Endothelial cell of umbilical vein (primary cell): ENCODE data around the gene SLC50A1. TPM values are rescaled to one million over a fixed set of nuclear protein-coding genes. Genes with fewer than 3 reads are reported as not detected.

Source experiments
- BruUV-seq: library from RNA; stranded (reverse); fragments of 400-500 nt; replicated peaks from 2 replicates; lab custom pipeline; 2021; lab: Mats Ljungman, UMichigan
- CTCF ChIA-PET: fragments of 300-600, 350-600 bp; sonication (Branson Sonifier 250); formaldehyde crosslinking; loops from one replicate; lab custom pipeline; 2021; ENCODE audit warnings: antibody characterized with exemption, inconsistent platforms; lab: Charles Lee
- POLR2A ChIA-PET: fragments of 300-600, 350-600 bp; sonication (Branson Sonifier 250); formaldehyde crosslinking; loops from one replicate; lab custom pipeline; 2021; ENCODE audit warnings: antibody characterized with exemption, inconsistent platforms; lab: Charles Lee
- DNase-seq: peaks from one replicate; pipeline ENCODE4 v3.0.0-alpha.2; 2011; ENCODE audit warnings: low read depth, low spot score
- FAIRE-seq: peaks from 2 replicates; lab custom pipeline; 2011; peaks lifted over from hg19 to GRCh38; lab: Jason Lieb, UNC
- H2AFZ ChIP-seq: 2 replicates; pipeline ENCODE4 v1.6.0; 2012; ENCODE audit warnings: low read depth, low read length, control low read depth, inconsistent platforms
- H3K27ac ChIP-seq: 2 replicates; pipeline ENCODE4 v1.5.1; 2011; ENCODE audit warnings: low read depth, mild to moderate bottlenecking, control low read depth, low read length, moderate library complexity; ENCODE audit not compliant: insufficient read depth
- H3K27me3 ChIP-seq, 2 experiments: 2 replicates each; pipeline versions ENCODE4 v1.6.0 to v1.6.1; 2011; ENCODE audit warnings: low read length in 2 of 2, mixed read lengths in 1 of 2; ENCODE audit not compliant: control insufficient read depth in 2 of 2, insufficient read depth in 2 of 2
- H3K36me3 ChIP-seq, 2 experiments: 2 replicates in 1 of 2; 3 replicates in 1 of 2; pipeline ENCODE4 v1.5.1; 2011; ENCODE audit warnings: low read length in 2 of 2, mild to moderate bottlenecking in 1 of 2, moderate library complexity in 1 of 2; ENCODE audit not compliant: control insufficient read depth in 2 of 2, insufficient read depth in 2 of 2; ENCODE audit errors: extremely low read depth in 1 of 2
- H3K4me1 ChIP-seq: 3 replicates; pipeline ENCODE4 v1.5.1; 2011; ENCODE audit warnings: mild to moderate bottlenecking, low read length; ENCODE audit not compliant: control insufficient read depth, insufficient read depth; ENCODE audit errors: extremely low read depth
- H3K4me2 ChIP-seq: 2 replicates; pipeline ENCODE4 v1.6.1; 2011; ENCODE audit warnings: low read length, control low read depth, mixed read lengths; ENCODE audit not compliant: insufficient read depth
- H3K4me3 ChIP-seq, 3 experiments: fragments of 200-600 bp in 1 of 3; sonication (generic), shearing (Covaris generic) in 1 of 3; replicated peaks in 1 of 3; 2 replicates each; pipeline ENCODE4 v1.5.1; 2011 to 2016; ENCODE audit warnings: control low read depth in 3 of 3, low read length in 3 of 3, mild to moderate bottlenecking in 2 of 3, inconsistent platforms in 1 of 3, low read depth in 1 of 3, moderate library complexity in 1 of 3; ENCODE audit not compliant: insufficient read depth in 1 of 3
- H3K79me2 ChIP-seq: 2 replicates; pipeline ENCODE4 v1.6.0; 2012; ENCODE audit warnings: low read length, inconsistent platforms; ENCODE audit not compliant: control insufficient read depth, insufficient read depth
- H3K9ac ChIP-seq: replicated peaks from 2 replicates; pipeline ENCODE3; 2011; ENCODE audit warnings: low read length, control low read depth; ENCODE audit not compliant: insufficient read depth; ENCODE audit errors: extremely low read depth
- H3K9me1 ChIP-seq: replicated peaks from 3 replicates; pipeline ENCODE4 v1.6.0; 2011; ENCODE audit warnings: mild to moderate bottlenecking, low read length; ENCODE audit not compliant: control insufficient read depth, insufficient read depth; ENCODE audit errors: extremely low read depth
- H3K9me3 ChIP-seq: replicated peaks from 2 replicates; pipeline ENCODE4 v1.5.1; 2012; ENCODE audit warnings: low read length, inconsistent platforms; ENCODE audit not compliant: control insufficient read depth, insufficient read depth
- H4K20me1 ChIP-seq: replicated peaks from 2 replicates; pipeline ENCODE3; 2011; ENCODE audit warnings: mild to moderate bottlenecking, low read length; ENCODE audit not compliant: control insufficient read depth, insufficient read depth; ENCODE audit errors: extremely low read depth
- CTCF ChIP-seq, 2 donors: IDR thresholded peaks; 1 replicate in 1 of 2; 2 replicates in 1 of 2; pipeline ENCODE4 v1.5.1; 2011; ENCODE audit warnings: low read length in 2 of 2, mild to moderate bottlenecking in 2 of 2, moderate library complexity in 2 of 2, control low read depth in 1 of 2, inconsistent platforms in 1 of 2, low read depth in 1 of 2; ENCODE audit not compliant: insufficient read depth in 1 of 2; ENCODE audit errors: extremely low read depth in 1 of 2
- EZH2 ChIP-seq: IDR thresholded peaks from 2 replicates; pipeline ENCODE4 v1.6.1; 2012; ENCODE audit warnings: borderline replicate concordance, low read depth, mild to moderate bottlenecking, moderate library complexity, low read length, inconsistent platforms; ENCODE audit not compliant: severe bottlenecking
- FOS ChIP-seq: IDR thresholded peaks from 2 replicates; pipeline ENCODE4 v1.6.1; 2011; ENCODE audit warnings: mild to moderate bottlenecking, low read length, moderate library complexity, borderline replicate concordance; ENCODE audit not compliant: insufficient read depth
- GATA2 ChIP-seq: IDR thresholded peaks from 2 replicates; pipeline ENCODE4 v1.7.0; 2011; ENCODE audit warnings: low read depth, mild to moderate bottlenecking, moderate library complexity, mixed read lengths, low read length; ENCODE audit not compliant: insufficient read length, insufficient read depth
- JUN ChIP-seq: IDR thresholded peaks from 2 replicates; pipeline ENCODE4 v1.6.1; 2011; ENCODE audit warnings: borderline replicate concordance, low read depth; ENCODE audit not compliant: insufficient read length, insufficient read depth
- MAX ChIP-seq: IDR thresholded peaks from 2 replicates; pipeline ENCODE4 v1.6.1; 2011; ENCODE audit not compliant: insufficient read depth, insufficient read length
- MYC ChIP-seq: IDR thresholded peaks from one replicate; pipeline ENCODE4 v1.6.1; 2011; ENCODE audit warnings: mild to moderate bottlenecking, low read depth, low read length
- POLR2A ChIP-seq: IDR thresholded peaks from 2 replicates; pipeline ENCODE4 v1.6.1; 2012; ENCODE audit warnings: low read depth, mild to moderate bottlenecking, control low read depth, low read length
- POLR2AphosphoS5 ChIP-seq: IDR thresholded peaks from 2 replicates; pipeline ENCODE4 v1.6.1; 2012; ENCODE audit warnings: low read depth, mild to moderate bottlenecking, control low read depth, low read length, moderate library complexity; ENCODE audit not compliant: insufficient read depth
- dilution Hi-C: fragments of 300-500 bp; cut with MboI; formaldehyde crosslinking; loops from one replicate; pipeline ENCODE4 v1.15.0; 2019; ENCODE audit warnings: low sequenced_read_pairs; ENCODE audit not compliant: extremely low pct_ligation_motif_present
- intact Hi-C: fragments of 100-400 bp; cut with micrococcal nuclease; formaldehyde crosslinking; loops from one replicate; pipeline ENCODE4 v1.10.0; 2022
- polyA plus RNA-seq, 4 experiments: library from polyadenylated mRNA; depleted of rRNA in 3 of 4; stranded (reverse) in 3 of 4; unstranded in 1 of 4; fragments of >200 nt; gene quantifications; 2 replicates each; pipeline versions ENCODE4 v1.2.1 to v1.2.3, GENCODE V29; 2011 to 2012; ENCODE audit warnings: missing spikeins in 1 of 4
- total RNA-seq: library from RNA; stranded (reverse); gene quantifications from 2 replicates; pipeline ENCODE4 v1.2.3, GENCODE V29; 2021

SLC50A1 gene
- total and polyA plus RNA-seq, 2 donors (not counting 3 experiments of a cell fraction or from before 2014, with no cell fraction given) = 29.5 to 66.1 TPM

- Histone ChIP-seq H4K20me1 (no peaks in the 10 kb centered on the region), H3K27me3 (no peaks in the 10 kb centered on the region), H3K9ac (no peak overlapping the region), H3K4me1 (peaks cover 49% of the 10 kb centered on the region), H3K9me3 (no peaks in the 10 kb centered on the region), H3K79me2 (peaks cover 41% of the 10 kb centered on the region), H3K9me1 (no peaks in the 10 kb centered on the region), H2AFZ (no peak overlapping the region), H3K36me3 (peaks cover 22 to 35% of the 10 kb centered on the region in 2 experiments), H3K4me2 (no peak overlapping the region), H3K27ac (peak overlapping the region; percentile 98), H3K4me3 (no peak overlapping the region)
- BruUV-seq = no TSS peak
- ChIA-PET POLR2A (interaction anchor here (1.3 to 1.5 kb wide), 2 partner anchors 33 to 39 kb away, joined by 3 to 4 read pairs; partner anchors contain the start of gene KRTCAP2), CTCF (interaction anchor here (0.9 to 15.5 kb wide), 4 partner anchors 10 to 42 kb away, joined by 3 to 204 read pairs (median 20); partner anchors contain the start of gene KRTCAP2)
- intact Hi-C loops = no loop called here
- DNase-seq (peak; percentile 2), FAIRE-seq (no peak)
- dilution Hi-C loops = no loop called here
- TF ChIP-seq POLR2AphosphoS5 = no peak
- TF ChIP-seq MAX = no peak
- no peak for TF ChIP-seq FOS
- no peak for TF ChIP-seq MYC
- no peak for TF ChIP-seq POLR2A
Measured at GRCh38 chr1:155133799-155134281, 1.8 kb upstream of the SLC50A1 start.

- ChIA-PET POLR2A (interaction anchor here (1.3 to 1.5 kb wide), 2 partner anchors 33 to 39 kb away, joined by 3 to 4 read pairs; partner anchors contain the start of gene KRTCAP2), CTCF (interaction anchor here (0.9 to 15.5 kb wide), 8 partner anchors 10 to 59 kb away, joined by 3 to 204 read pairs (median 5); partner anchors contain the start of gene KRTCAP2)
- H4K20me1 ChIP-seq = no peaks in the 10 kb centered on the region
- dilution Hi-C loops (no loop called here), intact Hi-C loops (no loop called here)
- H3K9ac ChIP-seq = no peak overlapping the region
- no peak for TF ChIP-seq GATA2
- no peak for TF ChIP-seq MYC
- TF ChIP-seq EZH2 = no peak
- no peak for TF ChIP-seq JUN
- no peak for TF ChIP-seq FOS
- no peak for TF ChIP-seq MAX
- no peak for TF ChIP-seq POLR2A
- TF ChIP-seq POLR2AphosphoS5 = no peak
- no peak for TF ChIP-seq CTCF (IDR thresholded peaks at IDR 0.05; ENCODE audit: extremely low read depth in 1 of 2, insufficient read depth in 1 of 2, low read depth in 1 of 2, low read length in 2 of 2)
- H3K4me3 ChIP-seq = no peak overlapping the region
- no peaks in the 10 kb centered on the region for H3K9me1 ChIP-seq
- no peaks in the 10 kb centered on the region for H3K27me3 ChIP-seq
- peak; percentile 18 for DNase-seq
- FAIRE-seq = no peak
- H3K4me1 ChIP-seq = peaks cover 50% of the 10 kb centered on the region
- H3K27ac ChIP-seq = peak overlapping the region; percentile 98
- H3K36me3 ChIP-seq = peaks cover 22 to 35% of the 10 kb centered on the region in 2 experiments
- no TSS peak for BruUV-seq
- peak overlapping the region; percentile 82 for H3K4me2 ChIP-seq
- peaks cover 44% of the 10 kb centered on the region for H3K79me2 ChIP-seq
- H2AFZ ChIP-seq = no peak overlapping the region
- no peaks in the 10 kb centered on the region for H3K9me3 ChIP-seq
Measured at GRCh38 chr1:155134322-155134721, 1.3 kb upstream of the SLC50A1 start.
